Left lobe of liver (tissue), 2 donors: Measurements from ENCODE around the gene SPTLC2. TPM values are rescaled to one million over a fixed set of nuclear protein-coding genes. Genes with fewer than 3 reads are reported as not detected.
"Not testable (repeated sequence)": the region's sequence is repeated elsewhere in the genome, so short reads cannot be mapped to it uniquely, and the experiment has no call there.

Experiments
- ATAC-seq: fragments of 200-7000 bp; cut with Tn5 transposase; one replicate; pipeline ENCODE4 v1.9.1; 2020; ENCODE audit warnings: mild to moderate bottlenecking, moderate library complexity
- DNase-seq: peaks from one replicate; pipeline ENCODE4 v3.0.0-alpha.2; 2020; ENCODE audit warnings: low spot score
- total RNA-seq: library from RNA; stranded (reverse); gene quantifications from one replicate; pipeline ENCODE4 v1.2.1, GENCODE V29; 2021
- donor health status: DM: no; HTN: no; CAD: no; lungs with moderate emphysema.
- donor health status: DM: no; HTN: yes; CAD: no.

SPTLC2 gene
- 8.7 TPM for total RNA-seq

DNA sequence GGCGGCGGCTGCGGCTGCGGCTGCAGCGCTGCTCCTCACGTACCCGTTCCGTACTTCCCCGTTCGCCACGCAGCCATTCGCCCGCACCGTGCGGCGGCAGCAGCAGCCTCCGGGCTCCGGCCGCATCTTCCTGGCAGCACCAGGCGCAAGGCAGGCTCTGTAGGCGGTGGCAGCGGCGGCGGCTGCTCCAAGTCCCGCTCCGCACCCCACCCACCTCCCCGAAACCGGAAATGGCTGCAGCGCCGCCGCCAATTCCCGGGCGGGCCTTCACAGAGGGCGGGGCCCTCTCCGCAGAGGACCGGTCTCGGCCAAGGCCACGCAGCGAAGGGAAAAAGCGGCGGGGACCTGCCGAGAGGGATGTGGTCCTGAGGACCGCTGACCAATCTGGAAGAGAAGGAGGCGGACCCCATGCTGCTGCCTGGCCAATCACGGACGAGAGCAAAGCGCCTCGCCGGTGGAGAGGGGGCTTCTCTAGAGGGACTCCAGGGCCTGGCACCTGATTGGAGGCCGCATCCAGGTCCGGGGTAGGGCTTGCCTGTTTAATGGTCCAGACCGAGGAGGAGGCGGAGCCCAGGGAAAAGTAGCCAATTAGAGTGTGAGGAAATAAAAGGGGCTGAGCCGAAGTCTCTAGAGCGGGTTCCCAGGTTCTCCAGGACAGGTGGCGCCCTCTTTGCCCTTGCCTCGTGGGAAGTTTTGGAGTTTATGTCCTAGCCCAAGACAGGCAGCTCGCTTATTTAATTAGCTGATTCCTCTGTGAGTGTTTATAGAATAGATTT is at the start of gene SPTLC2:
Gene SPTLC2, minus strand, starts transcription at position 184 of the 776 bp plus-strand sequence. Its CDS starts 58 bp downstream, at position 126.
- DNase-seq (peak; percentile 99), ATAC-seq (peak; percentile 96)

DNA sequence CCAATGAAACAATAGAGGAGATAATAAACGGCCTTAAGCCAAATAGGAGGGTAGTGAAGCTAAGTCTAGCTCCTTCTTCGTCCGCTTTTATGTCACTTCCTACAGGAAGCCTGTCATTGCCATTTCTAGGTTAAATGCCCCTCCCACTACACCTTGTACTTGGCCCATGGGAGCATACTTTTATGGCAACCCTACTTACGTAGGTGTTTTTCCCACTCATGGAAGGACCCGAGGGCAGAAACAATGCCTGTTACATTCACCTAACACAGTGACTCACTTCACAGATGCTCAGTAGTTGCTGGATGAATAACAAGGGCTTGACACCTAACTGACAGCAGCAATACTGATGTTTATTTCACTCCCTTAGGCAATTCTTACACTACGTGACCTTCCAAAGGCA is 46.9 kb upstream of the SPTLC2 start:
- ATAC-seq (no peak), DNase-seq (no peak)

DNA sequence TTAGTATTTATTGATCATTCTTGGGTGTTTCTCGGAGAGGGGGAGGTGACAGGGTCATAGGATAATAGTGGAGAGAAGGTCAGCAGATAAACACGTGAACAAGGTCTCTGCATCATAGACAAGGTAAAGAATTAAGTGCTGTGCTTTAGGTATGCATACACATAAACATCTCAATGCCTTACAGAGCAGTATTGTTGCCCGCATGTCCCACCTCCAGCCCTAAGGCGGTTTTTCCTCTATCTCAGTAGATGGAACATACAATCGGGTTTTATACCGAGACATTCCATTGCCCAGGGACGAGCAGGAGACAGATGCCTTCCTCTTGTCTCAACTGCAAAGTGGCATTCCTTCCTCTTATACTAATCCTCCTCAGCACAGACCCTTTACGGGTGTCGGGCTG is 45.1 kb upstream of the SPTLC2 start:
- not testable (repeated sequence) for DNase-seq, ATAC-seq

DNA sequence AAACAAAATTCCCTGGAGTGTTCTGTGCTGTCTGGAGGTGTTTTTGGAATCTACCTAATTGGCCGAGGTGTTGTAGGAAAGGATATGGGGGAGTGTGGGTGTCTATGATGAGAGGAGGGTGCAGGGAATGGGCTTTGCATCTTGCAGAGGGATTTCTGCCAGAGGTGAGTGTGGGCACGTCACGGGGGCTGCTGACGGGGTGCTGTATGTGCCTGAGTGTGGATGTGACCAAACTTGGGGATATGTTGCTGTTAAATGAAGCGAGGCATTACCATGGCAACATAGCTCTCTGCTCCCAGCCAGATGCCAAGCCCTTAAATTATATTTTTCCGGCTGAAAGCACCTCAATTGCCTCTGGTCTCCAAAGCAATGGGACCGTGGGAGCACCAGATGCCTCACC is 44.3 kb upstream of the SPTLC2 start:
- DNase-seq, result no peak
- ATAC-seq, result no peak

- DNase-seq (no peak), ATAC-seq (peak; percentile 8)
These were observed 43.4 kb upstream of the SPTLC2 start for GRCh38 chr14:77659831-77660230.

DNA sequence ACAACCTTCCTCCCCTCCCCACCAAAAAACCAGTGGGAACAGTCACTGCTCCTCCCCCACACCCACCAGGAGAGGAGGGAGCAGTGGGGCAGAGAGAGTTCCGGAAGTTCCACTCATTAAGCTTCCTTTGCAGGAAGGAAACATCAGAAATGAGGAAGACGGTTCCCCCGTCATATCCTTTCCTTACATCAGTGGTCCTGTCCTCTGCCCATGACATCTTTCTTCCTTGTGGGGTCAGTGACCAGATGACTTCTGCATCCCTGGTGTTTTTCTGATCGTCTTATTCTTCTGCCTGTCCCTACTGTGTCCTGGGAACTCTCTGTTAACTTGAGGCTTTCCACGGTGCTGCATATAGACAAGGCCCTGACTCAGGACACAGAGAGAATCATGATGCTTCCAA is 40.8 kb upstream of the SPTLC2 start:
- DNase-seq (no peak), ATAC-seq (peak; percentile 53)

GRCh38 chr14:77654001-77654441 is 37.6 kb upstream of the SPTLC2 start:
- ATAC-seq, result no peak
- no peak for DNase-seq

DNA sequence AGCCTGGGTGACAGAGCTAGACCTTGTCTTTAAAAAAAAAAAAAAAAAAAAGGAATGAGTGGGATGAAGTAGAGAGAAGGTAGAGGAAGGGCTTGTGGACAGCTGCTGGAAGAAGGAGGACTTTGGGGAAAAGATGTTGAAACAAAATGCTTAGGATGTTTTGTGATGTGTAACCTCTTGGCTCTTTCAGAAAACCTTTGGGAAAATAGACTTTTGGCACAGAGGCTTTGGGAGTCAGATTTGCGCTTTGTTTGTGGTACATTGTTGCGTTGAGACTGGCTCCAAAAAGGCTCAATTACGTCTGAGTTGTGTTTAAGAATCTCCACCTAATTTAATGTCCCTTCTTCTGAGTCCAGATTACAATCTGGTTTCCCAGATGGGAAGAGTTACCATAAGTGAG is 32.9 kb upstream of the SPTLC2 start:
- no peak for ATAC-seq
- no peak for DNase-seq

- ATAC-seq (no peak), DNase-seq (peak; percentile 16)
These were observed 32.2 kb upstream of the SPTLC2 start for GRCh38 chr14:77648520-77649200.

DNA sequence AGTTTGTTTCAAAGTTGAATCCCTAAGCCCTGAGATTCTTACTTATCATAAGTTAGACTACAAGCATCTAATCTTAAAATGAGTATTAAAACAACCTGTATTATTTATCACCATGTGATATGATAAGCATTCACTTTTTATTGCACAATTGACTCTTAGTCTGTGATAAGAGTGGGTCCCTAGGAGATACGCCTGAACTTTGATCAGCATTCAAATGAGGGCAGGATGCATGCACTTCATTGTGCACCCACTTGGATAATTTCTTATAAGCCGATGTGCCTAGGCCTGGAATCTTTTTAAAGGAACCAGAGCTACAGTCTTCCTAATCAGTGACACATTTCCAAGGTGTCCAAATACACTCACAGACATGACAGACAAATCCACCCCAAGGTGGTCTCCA is 31.4 kb upstream of the SPTLC2 start:
- no peak for DNase-seq
- ATAC-seq, result no peak

DNA sequence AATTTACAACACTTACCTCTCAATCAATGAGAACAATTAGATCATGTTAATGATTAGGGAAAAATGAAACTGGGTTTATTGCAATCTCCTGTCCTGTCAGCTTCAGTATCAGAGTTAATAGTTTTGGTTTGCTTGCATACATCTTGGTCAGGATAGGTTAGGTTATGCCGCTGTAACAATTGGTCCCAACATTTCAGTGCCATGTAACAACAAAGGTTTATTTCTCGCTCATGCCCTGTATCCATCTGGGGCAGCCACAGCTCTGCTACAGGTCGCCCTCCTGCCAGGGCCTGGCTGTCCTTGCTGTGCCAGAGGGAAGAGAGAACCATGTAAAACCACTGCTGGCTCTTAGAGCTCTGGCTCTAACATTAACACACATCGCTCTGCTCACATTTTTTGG is 30.5 kb upstream of the SPTLC2 start:
- DNase-seq, result no peak
- no peak for ATAC-seq

- ATAC-seq (no peak), DNase-seq (no peak)
These were observed 29.2 kb upstream of the SPTLC2 start for GRCh38 chr14:77645520-77646230.

DNA sequence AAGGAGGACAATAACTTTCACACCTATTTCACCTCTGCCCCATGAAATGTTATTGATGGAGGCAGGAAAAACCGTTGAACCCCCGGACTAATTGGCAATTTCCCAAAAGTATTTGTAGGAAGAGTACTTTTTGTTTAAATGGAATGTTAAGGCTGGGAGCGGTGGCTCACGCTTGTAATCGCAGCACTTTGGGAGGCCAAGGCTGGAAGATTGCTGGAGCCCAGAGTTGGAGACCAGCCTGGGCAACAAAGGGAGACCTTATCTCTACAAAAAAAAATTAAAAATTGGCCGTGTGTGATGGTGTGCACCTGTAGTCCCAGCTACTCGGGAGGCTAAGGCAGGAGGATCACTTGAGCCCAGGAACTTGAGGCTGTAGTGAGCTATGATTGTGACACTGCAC is 26.0 kb upstream of the SPTLC2 start:
- no peak for ATAC-seq
- no peak for DNase-seq

DNA sequence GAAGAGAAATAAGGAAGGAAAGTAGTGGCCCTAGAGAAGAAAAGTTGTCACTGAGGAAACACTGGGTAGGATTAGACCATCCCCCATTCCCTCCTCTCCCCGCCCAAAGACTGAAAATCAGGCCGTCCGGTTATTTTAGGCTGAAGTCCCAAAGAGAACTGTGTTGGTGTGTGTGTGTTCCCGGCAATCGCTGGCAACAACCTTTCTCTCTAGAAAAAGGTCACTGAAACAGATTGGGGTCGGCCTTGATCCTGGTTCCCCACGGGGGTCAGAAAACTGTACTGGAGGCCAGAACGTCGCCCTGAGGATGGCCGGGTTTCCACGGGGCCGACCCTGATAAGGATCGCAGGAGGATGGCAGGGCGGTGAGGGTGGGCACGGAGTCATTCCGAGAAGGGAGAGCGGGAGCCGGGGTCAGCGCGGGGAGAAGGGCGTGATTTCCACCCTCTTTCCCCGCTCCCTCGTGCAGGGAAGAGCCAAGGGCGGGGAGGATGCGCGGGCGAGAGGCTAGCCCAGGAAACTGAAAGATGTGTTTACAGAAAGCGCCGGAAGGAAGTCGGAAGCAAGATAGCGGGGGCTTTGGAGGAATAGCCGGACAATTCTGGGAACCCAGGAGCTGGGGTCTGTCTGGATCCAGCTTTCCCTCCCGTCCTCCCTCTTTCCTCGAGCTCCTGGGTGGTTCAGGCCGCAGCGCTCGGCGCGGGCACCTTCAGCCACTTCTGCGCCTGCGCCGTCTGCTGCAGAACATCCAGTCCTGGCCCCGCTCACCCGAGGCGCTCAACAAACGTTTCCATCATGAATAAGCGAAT is 25.3 kb upstream of the SPTLC2 start:
- peak; percentile 89 for ATAC-seq

DNA sequence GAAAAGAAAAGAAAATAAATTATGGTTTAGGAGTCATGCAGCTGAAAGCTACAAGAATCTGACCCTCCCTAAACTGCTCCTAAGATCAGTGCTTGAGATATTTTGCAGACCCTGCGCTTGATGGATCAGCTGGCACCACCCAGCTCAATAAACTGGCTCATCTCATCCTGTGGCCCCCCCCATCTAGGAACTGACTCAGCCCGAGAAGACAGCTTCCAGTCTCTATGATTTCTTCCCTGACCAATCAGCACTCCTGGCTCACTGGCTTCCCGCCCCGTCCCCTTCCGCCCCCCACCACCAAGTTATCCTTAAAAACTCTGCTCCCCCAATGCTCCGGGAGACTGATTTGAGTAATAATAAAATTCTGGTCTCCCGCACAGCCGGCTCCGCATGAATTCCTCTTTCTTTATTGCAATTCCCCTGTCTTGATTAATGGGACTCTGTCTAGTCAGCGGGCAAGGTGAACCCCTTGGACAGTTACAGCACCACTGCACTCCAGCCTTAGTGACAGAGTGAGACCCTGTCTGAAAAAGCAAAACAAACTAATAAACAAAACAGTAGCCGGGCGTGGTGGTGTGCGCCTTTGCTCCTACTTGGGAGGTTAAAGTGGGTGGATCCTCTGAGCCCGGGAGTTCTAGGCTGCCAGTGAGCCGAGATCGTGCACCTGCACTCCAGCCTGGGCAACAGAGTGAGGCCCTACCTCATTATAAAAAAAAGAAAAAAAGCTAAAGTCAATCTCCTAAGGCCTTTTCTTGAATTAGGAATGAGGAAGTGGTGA is 24.5 kb upstream of the SPTLC2 start:
- ATAC-seq, result peak; percentile 20
- DNase-seq, result no peak

More for the DNA sequence above, 25.3 kb upstream of the SPTLC2 start:
- peak; percentile 71 for DNase-seq

DNA sequence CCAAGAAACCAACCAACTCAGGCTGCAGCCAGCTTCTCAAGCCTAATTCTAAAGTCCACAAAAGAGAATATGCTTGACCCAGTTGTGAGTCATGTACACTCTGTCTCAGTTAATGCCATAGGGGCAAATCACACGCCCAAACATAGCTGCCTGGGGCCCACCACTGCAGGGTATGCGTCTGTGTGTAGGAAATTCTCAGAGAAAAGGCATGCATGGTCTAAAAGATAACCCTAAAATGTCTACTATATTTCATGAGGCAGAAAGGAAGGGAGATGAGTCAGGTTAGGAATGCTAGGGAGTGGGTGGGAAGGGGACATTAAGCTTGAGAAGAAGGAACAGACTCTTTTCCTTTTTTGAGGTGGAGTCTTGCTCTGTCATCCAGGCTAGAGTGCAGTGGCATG is 22.3 kb upstream of the SPTLC2 start:
- DNase-seq (no peak), ATAC-seq (no peak)

GRCh38 chr14:77635869-77636268 is 19.4 kb upstream of the SPTLC2 start:
- not testable (repeated sequence) for DNase-seq, ATAC-seq

DNA sequence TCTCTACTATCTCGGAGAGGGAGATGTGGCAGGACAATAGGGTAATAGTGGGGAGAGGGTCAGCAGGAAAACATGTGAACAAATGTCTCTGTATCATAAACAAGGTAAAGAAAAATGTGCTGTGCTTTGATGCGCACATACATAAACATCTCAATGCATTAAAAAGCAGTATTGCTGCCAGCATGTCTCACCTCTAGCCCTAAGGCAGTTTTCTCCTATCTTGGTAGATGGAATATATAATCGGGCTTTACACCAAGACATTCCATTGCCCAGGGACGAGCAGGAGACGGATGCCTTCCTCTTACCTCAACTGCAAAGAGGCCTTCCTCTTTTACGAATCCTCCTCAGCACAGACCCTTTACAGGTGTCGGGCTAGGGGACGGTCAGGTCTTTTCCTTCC is 19.0 kb upstream of the SPTLC2 start:
- not testable (repeated sequence) for ATAC-seq, DNase-seq

DNA sequence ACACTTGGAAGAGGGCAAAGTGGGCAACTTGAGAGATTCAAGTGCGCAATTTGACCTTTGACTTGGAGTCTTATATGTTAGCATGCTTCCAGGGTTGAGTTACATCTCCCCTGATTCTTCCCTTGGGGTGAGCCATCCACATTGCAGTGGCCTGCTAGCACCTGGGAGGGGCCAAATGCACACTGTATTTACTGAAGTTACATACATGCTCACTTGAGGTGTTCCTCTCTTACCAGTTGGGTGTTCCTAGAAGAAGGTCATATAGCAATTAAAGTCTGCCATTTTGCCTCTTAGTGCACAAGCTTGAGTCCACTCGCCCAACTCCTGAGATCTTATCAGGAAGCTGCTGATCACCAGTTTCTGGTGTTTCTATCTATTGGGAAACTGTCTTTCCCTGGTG is 13.7 kb upstream of the SPTLC2 start:
- no peak for ATAC-seq

GRCh38 chr14:77625360-77625759 is 8.9 kb upstream of the SPTLC2 start:
- ATAC-seq, result no peak
- DNase-seq, result no peak

More for the DNA sequence above, 13.7 kb upstream of the SPTLC2 start:
- DNase-seq, result no peak
